Measurements from ENCODE around the gene DDR2.
A peak's percentile ranks its signal among the peaks of the same experiment; 100 is the strongest.
"Not testable (repeated sequence)": the region's sequence is repeated elsewhere in the genome, so short reads cannot be mapped to it uniquely, and the experiment has no call there.

Gene DDR2

GRCh38 chr1:162632217-162632666, at the start of gene DDR2:
Gene DDR2, plus strand, starts transcription at chr1:162632464. Its CDS starts 86,600 bp downstream, at chr1:162719064.
- no peak for DNase-seq

DNA sequence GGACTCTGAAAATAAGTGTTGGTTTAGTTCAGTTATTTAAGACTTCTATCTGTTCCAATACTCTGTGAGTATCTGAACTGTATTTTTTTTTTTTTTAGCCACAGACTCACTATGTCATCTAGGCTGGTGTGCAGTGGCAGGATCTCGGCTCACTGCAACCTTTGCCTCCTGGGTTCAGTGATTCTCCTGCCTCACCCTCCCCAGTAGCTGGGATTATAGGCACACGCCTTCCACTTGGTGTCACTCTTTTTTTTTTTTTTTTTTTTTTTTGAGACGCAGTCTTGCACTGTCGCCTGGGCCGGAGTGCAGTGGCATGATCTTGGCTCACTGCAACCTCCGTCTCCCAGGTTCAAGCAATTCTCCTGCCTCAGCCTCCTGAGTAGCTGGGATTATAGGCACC, 49.4 kb upstream of the DDR2 start:
- not testable (repeated sequence) for DNase-seq

GRCh38 chr1:162585101-162585500, 47.2 kb upstream of the DDR2 start:
- DNase-seq: not testable (repeated sequence)

DNA sequence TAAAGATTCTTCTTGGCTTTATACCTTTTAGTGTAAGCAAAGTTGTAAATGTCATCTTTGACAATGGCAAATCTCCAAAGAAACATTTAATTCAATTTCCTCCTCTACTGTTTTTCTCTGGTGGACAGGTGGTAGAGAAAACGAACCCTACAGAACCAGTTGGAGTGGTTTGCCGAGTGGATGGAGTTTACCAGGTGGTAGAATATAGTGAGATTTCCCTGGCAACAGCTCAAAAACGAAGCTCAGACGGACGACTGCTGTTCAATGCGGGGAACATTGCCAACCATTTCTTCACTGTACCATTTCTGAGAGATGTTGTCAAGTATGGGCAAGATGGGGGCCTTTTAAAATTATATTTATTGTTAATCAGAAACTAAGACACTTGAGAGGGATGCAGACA, 44.9 kb upstream of the DDR2 start:
- no peak for DNase-seq

DNA sequence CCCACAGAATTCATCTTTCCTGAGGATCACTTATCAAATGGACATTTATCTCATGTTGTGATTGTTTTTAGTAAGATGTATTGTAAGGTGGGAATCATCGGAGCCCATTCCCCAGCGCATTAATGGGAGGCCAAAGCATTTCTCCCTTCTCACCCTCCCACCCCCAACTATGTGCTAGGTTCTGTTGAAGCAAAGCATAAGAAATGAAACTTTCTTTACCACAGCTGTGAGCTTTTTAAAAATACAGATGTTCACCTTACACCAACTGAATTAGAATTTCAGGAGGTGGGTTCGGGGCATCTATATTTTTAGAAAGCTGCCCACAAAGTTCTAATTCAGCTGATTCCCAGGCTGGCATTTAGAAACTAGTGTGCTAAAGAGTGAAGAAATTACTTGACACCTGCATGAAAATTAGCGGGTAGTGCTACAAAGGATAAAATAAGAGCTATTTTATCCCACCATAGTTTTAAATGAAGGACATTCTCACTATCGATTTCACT, 44.5 kb upstream of the DDR2 start:
- DNase-seq: no peak

DNA sequence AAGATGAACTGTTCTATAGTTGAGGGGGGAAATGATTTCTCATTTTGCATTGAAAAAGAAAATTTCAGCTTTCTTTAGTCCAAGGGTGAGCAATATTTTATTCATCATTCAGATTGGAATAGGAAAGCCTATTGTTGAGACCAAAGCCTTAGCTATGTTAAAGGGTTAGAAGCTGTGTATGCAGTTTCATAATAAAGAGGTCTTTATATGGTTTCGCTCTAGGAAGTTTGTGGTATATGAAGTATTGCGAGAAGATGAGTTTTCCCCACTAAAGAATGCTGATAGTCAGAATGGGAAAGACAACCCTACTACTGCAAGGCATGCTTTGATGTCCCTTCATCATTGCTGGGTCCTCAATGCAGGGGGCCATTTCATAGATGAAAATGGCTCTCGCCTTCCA, 42.2 kb upstream of the DDR2 start:
- no peak for DNase-seq

DNA sequence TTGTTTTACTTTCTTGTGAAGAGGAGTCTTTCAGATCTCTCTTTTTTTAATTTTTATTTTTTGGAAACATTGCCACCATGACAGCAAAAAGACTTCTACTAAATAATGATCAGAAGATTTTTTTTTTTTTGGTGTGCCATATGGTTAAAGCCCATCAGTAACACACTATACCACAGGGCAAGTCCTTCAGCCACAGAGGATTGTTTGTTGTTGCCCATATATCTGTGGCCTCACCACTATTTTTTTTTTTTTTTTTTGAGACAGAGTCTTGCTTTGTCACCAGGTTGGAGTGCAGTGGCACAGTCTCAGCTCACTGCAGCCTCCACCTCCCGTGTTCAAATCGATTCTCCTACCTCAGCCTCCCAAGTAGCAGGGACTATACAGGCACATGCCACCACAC, 41.6 kb upstream of the DDR2 start:
- DNase-seq: no peak

DNA sequence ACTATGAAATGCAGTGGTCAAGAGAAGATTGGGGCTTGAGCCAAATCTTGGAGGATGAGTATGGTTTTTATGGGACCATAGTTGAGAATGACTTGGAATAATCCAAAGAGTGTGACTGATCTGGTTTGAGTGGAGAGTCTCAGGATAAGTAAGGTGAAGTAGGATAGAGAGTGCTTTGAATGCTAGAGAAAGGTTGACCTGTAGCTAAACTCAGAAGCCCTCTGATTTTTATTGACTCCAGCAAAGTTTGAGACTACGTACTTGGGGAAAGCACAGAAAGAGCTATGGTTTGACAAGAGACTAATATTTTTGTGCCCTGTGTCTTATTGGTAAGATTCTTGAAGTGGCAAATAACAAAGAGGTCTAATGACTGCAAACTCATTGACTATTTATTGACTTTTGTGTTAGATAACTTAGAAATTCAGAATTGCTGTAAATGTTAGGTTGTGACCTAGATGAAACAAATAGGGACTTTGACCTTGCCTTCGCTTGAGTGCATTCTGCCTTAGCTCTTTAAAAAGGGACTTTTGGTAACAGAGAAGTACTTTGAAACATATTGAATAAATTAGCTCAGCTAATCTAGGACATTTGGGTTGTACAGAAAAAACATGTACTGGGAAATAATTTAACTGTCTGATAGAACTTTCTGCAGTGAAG, 35.6 kb upstream of the DDR2 start:
- no peak for DNase-seq

GRCh38 chr1:162599451-162599850, 32.8 kb upstream of the DDR2 start:
- no peak for DNase-seq

GRCh38 chr1:162603117-162603516, 29.1 kb upstream of the DDR2 start:
- DNase-seq: not testable (repeated sequence)

DNA sequence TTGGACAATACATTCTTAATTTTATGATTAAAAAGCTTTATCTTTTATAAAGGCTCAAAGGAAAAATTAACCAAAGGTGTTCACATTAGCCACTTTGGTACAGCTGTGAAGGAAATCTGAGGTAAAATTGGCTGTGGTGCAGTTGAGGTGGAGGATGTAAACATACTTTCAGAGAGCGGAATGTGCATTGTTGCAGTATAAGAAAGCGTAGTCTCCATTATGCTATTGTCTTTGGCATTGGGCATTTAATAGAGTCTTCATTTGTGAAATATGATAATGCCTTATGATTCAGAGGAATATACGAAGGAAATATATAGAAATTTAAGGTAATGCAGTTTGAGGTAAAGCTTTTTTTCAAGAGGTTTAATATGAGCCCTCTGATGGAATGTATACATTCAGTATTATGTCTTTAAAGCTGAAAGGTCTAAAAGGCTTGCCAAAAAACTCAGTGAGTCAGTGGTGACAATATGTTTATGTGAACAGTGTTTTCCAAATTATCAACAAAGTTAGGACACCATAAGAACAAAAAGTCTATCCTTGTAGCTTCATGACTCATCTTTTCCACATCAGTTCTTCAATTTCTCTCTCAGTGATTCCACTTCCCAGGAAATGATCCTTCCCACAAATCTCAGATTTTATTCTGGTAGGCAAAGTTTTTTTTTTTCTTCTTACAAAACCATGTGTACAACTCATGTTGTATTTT, 26.9 kb upstream of the DDR2 start:
- DNase-seq: no peak

DNA sequence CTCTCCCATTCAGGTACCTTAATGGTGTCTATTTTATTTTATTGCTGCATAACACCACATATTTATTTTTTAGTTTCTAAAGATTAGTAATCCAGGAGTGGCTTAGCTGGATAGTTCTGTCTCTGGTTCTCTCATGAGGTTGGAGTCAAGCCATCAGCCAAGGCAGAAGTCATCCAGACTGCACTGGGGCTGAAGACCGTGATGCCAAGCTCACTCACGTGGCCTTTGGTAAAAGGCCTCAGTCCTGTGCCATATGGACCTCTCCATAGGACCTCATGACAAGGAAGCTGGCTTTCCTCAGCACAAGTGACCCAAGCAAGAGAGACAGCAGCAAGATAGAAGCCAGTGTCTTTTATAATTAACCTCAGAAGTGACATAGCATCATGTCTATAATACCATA, 23.0 kb upstream of the DDR2 start:
- no peak for DNase-seq

DNA sequence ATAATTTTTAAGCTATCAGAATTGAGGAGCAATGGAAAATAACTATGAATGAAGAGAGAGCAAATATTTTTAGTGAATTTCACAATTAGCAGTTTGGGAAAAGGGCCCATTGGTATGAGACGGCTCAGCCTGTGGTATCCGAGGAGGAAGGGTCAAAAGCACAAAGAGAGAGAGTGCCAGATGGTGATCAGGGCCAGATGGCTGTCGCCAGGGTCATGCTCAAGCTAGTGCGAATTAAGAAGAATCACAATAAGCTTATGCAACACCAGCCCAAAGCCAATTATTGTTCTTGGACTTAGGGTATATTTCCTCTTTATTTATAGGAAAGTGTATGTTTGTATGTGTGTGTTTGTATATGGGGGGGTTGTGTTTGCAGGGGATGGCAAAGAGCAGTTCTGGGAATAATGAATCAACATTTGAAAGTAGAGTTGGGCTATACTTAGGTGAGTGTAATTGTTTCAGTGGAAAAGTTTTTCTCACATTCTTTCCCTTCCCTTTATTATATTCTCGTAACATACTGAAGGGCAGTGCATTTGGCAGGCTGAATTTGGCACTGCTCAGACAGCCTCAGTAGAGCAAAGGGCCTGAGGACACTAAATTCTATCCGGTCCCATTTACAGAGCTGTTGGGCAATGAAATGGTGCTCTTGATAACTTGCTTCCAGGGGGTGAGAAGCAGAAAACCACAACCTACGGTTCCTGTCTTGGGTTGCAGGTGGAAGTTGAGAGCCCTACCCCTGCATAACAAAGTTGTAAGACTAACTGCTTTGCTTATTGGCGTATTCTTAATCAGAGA, 19.5 kb upstream of the DDR2 start:
- DNase-seq: no peak

DNA sequence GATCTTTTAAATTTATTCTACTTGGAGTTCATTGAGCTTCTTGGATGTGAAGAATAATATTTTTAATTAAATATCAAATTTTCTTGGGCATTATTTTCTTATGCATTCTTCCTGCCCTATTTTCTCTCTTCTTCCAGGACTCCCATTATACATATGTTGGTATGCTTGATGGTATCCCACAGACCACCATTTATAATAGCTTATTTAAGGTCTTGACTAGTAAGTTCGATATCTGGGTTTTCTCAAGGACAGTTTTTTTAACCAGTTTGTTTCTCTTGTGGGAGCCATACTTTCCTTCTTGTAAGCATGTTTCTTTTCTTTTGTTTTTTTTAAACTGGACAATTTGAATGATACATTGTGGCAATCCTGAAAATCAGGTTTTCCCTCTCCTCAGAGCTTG, 15.4 kb upstream of the DDR2 start:
- no peak for DNase-seq

DNA sequence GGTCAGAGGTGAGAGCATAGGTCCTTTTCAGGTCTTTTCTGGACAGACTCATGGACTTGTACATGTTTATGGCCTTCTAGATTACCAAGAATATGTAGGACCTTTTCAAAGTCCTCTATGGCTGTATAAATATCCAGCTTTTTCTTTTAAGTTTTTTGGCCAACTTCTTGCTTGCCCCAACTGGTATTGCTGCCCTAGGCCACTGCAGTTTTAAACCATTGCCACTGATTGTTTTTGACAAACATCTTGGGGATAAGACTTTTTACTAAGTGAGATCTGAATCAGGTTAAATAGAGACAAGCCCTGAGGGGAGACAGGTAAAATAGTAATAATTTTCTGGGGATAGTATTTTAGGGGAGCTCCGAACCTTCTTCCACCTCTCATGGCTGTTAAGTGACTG, 14.8 kb upstream of the DDR2 start:
- DNase-seq: no peak

- DNase-seq: no peak
These were observed 13.2 kb upstream of the DDR2 start for GRCh38 chr1:162619076-162619475.

DNA sequence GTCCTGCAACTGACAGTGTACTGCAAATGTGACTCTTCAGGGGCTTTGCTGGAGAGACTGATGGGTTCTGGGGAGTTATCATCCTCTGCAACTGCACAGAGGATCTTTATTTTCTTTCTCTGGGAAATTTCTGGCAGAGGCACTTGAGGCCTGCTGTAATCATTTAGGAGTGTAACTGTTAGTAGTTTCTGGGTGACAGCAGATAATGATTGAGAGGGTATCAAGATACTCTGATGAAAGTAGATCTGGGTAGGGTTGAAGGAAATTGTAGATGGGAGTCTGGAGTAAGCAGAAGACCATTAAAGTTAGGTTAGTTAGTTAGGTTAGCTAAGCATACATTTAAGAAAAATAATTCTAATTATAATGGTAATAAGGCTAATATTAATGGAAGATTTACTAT, 11.0 kb upstream of the DDR2 start:
- no peak for DNase-seq

GRCh38 chr1:162625679-162626078, 6.6 kb upstream of the DDR2 start:
- DNase-seq: no peak

DNA sequence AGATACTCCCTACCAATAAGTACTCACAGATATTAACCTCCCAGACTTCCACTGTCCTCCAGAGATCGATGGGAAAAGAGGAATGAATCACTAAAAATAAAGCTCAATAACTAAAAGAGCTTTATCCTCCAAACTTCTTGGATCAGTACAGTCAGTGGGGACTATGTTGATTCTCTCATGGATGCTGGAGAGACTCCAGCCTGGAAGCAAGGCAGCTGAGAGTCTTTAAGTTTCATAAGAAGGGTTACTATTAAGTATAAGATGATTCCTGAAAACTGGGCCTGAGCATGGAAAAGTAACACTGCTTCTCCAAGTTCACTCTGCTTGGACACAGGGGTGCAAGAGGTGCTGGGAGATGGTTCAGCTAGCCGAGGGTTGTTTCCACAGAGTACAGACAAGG, 6.2 kb upstream of the DDR2 start:
- no peak for DNase-seq

- DNase-seq: no peak
These were observed 5.5 kb upstream of the DDR2 start for GRCh38 chr1:162626761-162627160.

DNA sequence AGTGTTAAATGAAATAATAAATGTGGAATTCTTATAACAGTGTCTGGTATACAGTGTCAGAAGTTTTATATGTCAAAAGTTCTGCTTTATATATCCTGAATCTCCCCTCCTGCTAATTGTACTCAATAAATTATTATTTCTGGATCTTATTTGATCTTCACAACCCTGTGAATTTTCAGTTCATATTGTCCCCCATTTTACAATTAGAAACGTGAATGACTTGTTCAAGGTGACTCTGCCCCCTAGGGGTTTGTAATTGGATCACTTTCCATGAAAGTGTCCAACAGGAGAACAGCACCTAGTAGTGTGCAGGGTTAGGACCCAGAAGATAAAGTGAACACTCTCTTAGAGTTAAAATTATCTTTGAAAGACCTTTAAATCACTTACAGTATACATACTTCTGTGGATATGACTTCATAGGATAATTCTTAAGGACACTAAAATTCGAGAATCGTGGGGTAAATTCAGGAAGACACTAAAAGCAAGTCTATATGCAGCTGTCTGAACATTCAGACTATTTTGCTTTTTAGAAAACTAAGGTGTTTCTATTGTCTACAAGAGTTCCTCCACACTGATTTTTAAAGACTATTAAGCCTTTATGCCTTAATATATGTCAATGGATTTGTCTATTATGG, 4.5 kb upstream of the DDR2 start:
- peak; percentile 6 for DNase-seq

GRCh38 chr1:162629077-162629627, 3.1 kb upstream of the DDR2 start:
- no peak for DNase-seq

GRCh38 chr1:162629651-162630050, 2.6 kb upstream of the DDR2 start:
- DNase-seq: no peak
